Panc1 (cell line): ENCODE measurements around the gene UGGT2.

Experiments
- POLR2AphosphoS5 ChIP-seq: IDR thresholded peaks from 2 replicates; pipeline ENCODE4 v1.6.1; 2012; ENCODE audit warnings: mild to moderate bottlenecking, low read depth, low read length, moderate library complexity
- SIN3A ChIP-seq: IDR thresholded peaks from 2 replicates; pipeline ENCODE4 v1.6.1; 2012; ENCODE audit warnings: low read depth, mild to moderate bottlenecking, low read length, moderate library complexity, borderline replicate concordance; ENCODE audit not compliant: insufficient read depth
- TCF7L2 ChIP-seq: IDR thresholded peaks from 2 replicates; pipeline ENCODE4 v1.6.1; 2011; ENCODE audit warnings: mild to moderate bottlenecking, low read depth, low read length, inconsistent platforms
- TF ChIP-seq, protein P1 (sequence below): fragments of 450-650 bp; IDR thresholded peaks from 2 replicates; pipeline ENCODE4 v1.5.1; 2017; ENCODE audit warnings: mild to moderate bottlenecking
- TF ChIP-seq, protein P2 (sequence below), 2 experiments: IDR thresholded peaks; 2 replicates each; pipeline ENCODE4 v1.6.1; 2011 to 2012; ENCODE audit warnings: low read depth in 2 of 2, control low read depth in 1 of 2, low read length in 1 of 2, mild to moderate bottlenecking in 1 of 2, moderate library complexity in 1 of 2; ENCODE audit not compliant: insufficient read depth in 1 of 2

DNA sequence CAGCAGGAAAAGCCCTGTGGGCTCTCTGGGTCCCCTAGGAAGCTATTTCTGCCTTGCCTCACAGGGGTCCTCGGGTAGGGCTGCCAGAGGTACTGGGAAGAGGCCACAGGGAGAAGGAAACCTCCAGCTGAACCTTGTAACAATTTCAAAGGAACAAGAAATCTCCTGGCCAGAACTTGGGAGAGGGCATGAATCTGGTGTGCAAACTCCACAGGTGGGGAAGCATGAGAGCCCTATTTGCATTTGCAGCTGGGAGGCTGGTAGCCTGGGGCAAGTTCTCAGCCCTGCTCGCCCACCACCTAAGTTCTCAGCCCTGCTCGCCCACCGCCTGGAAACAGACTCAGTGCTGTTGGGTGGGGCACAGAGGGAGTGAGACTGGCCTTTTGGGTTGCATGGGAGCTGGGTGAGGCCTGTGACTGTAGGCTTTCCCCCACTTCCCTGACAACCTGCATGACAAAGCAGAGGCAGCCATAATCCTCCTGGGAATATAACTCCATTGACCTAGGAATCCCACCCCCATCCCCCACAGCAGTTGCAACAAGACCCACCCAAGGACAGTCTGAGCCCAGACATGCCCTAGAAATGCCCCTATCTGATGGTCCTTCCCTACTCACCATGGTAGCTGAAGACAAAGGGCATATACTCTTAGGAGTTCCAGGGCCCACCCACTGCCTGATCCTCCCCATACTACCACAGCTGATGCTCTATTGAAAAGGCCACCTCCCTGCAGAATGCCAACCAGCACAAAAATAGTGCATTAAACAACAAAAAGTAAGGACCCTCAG lies 11.7 kb downstream of the UGGT2 start:
- TF ChIP-seq POLR2AphosphoS5 (no peak), SIN3A (no peak), TCF7L2 (no peak)
- TF ChIP-seq, protein P1, sequence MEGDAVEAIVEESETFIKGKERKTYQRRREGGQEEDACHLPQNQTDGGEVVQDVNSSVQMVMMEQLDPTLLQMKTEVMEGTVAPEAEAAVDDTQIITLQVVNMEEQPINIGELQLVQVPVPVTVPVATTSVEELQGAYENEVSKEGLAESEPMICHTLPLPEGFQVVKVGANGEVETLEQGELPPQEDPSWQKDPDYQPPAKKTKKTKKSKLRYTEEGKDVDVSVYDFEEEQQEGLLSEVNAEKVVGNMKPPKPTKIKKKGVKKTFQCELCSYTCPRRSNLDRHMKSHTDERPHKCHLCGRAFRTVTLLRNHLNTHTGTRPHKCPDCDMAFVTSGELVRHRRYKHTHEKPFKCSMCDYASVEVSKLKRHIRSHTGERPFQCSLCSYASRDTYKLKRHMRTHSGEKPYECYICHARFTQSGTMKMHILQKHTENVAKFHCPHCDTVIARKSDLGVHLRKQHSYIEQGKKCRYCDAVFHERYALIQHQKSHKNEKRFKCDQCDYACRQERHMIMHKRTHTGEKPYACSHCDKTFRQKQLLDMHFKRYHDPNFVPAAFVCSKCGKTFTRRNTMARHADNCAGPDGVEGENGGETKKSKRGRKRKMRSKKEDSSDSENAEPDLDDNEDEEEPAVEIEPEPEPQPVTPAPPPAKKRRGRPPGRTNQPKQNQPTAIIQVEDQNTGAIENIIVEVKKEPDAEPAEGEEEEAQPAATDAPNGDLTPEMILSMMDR = no peak
- TF ChIP-seq, protein P2, sequence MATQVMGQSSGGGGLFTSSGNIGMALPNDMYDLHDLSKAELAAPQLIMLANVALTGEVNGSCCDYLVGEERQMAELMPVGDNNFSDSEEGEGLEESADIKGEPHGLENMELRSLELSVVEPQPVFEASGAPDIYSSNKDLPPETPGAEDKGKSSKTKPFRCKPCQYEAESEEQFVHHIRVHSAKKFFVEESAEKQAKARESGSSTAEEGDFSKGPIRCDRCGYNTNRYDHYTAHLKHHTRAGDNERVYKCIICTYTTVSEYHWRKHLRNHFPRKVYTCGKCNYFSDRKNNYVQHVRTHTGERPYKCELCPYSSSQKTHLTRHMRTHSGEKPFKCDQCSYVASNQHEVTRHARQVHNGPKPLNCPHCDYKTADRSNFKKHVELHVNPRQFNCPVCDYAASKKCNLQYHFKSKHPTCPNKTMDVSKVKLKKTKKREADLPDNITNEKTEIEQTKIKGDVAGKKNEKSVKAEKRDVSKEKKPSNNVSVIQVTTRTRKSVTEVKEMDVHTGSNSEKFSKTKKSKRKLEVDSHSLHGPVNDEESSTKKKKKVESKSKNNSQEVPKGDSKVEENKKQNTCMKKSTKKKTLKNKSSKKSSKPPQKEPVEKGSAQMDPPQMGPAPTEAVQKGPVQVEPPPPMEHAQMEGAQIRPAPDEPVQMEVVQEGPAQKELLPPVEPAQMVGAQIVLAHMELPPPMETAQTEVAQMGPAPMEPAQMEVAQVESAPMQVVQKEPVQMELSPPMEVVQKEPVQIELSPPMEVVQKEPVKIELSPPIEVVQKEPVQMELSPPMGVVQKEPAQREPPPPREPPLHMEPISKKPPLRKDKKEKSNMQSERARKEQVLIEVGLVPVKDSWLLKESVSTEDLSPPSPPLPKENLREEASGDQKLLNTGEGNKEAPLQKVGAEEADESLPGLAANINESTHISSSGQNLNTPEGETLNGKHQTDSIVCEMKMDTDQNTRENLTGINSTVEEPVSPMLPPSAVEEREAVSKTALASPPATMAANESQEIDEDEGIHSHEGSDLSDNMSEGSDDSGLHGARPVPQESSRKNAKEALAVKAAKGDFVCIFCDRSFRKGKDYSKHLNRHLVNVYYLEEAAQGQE (IDR thresholded peaks at IDR 0.05; ENCODE audit: insufficient read depth in 1 of 2, low read depth in 2 of 2, low read length in 1 of 2) = no peak
